Sigmoid colon (tissue), 3 donors: ENCODE measurements around the gene ADK.

Experiments used
- POLR2A ChIP-seq, 2 donors: fragments of 450-650 bp; IDR thresholded peaks; one replicate each; pipeline ENCODE4 v1.6.1; 2016; ENCODE audit warnings: antibody characterized with exemption in 2 of 2, mild to moderate bottlenecking in 2 of 2, moderate library complexity in 2 of 2
- TF ChIP-seq, protein P1 (sequence below), 4 experiments: fragments of 450-650 bp in 3 of 4; fragments of 200-600 bp in 1 of 4; IDR thresholded peaks; one replicate each; pipeline ENCODE4 v1.5.1; 2016 to 2019; ENCODE audit warnings: antibody characterized with exemption in 4 of 4, mild to moderate bottlenecking in 3 of 4, moderate library complexity in 2 of 4

GRCh38 chr10:74437822-74438221, 286.8 kb downstream of the ADK start:
- TF ChIP-seq, protein P1, sequence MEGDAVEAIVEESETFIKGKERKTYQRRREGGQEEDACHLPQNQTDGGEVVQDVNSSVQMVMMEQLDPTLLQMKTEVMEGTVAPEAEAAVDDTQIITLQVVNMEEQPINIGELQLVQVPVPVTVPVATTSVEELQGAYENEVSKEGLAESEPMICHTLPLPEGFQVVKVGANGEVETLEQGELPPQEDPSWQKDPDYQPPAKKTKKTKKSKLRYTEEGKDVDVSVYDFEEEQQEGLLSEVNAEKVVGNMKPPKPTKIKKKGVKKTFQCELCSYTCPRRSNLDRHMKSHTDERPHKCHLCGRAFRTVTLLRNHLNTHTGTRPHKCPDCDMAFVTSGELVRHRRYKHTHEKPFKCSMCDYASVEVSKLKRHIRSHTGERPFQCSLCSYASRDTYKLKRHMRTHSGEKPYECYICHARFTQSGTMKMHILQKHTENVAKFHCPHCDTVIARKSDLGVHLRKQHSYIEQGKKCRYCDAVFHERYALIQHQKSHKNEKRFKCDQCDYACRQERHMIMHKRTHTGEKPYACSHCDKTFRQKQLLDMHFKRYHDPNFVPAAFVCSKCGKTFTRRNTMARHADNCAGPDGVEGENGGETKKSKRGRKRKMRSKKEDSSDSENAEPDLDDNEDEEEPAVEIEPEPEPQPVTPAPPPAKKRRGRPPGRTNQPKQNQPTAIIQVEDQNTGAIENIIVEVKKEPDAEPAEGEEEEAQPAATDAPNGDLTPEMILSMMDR (IDR thresholded peaks at IDR 0.05) = no peak
- TF ChIP-seq POLR2A (IDR thresholded peaks at IDR 0.05) = no peak
